GM19452 (cell line): ENCODE results near the gene ZNF524.

Experiments used
- ATAC-seq: cut with Tn5 transposase; IDR thresholded peaks from one replicate; pipeline ENCODE4 v1.9.1; 2021; ENCODE audit not compliant: unreplicated experiment

Gene ZNF524

DNA sequence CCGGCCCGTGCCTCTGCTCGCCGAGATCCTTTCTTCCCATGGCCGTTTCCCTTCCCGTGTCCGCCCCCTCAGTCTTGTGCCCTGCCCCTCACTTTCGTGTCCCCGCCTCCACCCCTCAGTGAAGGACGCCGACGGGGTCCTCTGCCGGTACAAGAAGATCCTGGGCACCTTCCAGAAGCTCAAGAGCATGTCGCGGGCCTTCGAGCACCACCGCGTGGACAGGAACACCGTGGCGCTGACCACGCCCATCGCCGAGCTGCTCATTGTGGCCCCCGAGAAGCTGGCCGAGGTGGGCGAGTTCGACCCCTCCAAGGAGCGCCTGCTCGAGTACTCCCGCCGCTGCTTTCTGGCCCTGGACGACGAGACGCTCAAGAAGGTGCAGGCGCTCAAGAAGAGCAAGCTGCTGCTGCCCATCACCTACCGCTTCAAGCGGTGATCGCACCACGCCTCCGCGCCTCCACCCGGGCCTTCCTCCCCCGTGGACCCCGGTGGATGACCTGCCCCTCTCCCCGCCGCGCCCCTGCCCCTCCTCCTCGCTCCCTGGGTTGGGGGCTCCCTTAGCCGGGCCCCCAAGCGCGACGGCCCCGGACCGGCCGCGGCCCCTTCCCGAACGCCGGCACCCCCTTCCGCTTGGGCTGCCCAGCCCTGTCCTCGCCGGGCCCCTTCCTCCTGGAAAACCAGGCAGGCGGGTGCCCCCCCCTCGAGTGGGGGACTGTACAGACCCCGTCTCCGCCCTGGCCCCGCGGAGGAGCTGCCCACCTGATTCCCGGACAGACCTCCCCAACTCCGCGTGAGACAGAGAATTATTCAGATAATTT, 52.4 kb downstream of the ZNF524 start:
- no peak for ATAC-seq
